ENCODE results near the gene CPNE2.

DNA sequence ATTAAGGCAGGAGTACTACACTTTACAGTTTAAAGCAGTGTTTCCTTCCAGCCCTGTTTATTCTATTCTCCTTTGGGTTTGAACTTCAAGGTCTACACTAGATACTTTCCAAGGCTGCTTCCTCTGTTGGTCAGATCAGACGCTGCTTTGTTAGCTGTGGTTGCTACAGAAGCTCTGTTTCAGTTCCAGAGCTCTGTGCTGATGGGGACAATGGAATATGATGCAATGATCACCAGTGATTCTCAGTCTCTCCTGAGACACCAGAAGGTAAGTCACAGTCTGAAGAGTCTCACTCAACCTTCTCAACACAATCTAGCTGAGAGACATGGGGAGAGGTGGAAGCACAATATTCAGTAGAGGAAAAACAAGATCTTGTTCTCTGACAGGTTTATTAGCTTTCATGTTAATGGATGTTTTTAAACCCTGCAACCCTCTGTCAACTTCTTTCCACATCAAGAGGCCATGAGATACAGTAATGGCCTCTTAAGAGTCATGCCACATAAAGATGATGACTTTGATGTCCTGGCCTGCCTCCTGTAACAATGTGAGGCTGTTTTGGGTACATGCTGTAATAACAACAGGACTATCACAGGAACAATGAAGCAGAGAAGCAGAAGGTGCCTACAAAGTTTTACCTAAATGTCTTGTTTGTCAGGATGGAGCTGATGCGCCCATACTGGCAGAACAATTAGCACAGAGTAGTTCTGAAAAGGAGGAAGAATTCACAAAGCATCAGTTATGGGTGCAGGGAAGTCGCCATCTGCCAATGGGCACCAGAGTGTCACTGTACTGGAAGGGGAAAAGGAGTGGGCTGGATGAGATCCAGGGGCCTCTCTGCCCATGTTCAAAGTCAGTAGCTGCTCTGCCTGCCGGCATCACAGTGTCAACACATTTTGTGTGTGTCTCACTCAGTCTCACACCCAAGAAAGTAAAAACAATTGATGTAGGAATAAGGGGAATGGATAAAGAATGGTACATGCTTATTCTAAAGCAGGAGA is 60.0 kb downstream of the CPNE2 start:
- TF ChIP-seq, protein P1, sequence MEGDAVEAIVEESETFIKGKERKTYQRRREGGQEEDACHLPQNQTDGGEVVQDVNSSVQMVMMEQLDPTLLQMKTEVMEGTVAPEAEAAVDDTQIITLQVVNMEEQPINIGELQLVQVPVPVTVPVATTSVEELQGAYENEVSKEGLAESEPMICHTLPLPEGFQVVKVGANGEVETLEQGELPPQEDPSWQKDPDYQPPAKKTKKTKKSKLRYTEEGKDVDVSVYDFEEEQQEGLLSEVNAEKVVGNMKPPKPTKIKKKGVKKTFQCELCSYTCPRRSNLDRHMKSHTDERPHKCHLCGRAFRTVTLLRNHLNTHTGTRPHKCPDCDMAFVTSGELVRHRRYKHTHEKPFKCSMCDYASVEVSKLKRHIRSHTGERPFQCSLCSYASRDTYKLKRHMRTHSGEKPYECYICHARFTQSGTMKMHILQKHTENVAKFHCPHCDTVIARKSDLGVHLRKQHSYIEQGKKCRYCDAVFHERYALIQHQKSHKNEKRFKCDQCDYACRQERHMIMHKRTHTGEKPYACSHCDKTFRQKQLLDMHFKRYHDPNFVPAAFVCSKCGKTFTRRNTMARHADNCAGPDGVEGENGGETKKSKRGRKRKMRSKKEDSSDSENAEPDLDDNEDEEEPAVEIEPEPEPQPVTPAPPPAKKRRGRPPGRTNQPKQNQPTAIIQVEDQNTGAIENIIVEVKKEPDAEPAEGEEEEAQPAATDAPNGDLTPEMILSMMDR (IDR thresholded peaks at IDR 0.05) = no peak
- no peak for TF ChIP-seq POLR2AphosphoS5 (IDR thresholded peaks at IDR 0.05)
